Stimulated activated CD8-positive, alpha-beta memory T cell treated with anti-CD3 and anti-CD28 coated beads, Interleukin-15, amount 100 ng/mL, for 24 hours (primary cell): ENCODE results near the gene UBR7.

ENCODE experiments used
- DNase-seq: peaks from one replicate; pipeline ENCODE4 v3.0.0-alpha.2; 2020; ENCODE audit warnings: low read depth

The UBR7 gene

GRCh38 chr14:93249128-93249831 lies 42.2 kb downstream of the UBR7 start:
- no peak for DNase-seq

GRCh38 chr14:93262446-93262845 lies 55.4 kb downstream of the UBR7 start:
- no peak for DNase-seq

- DNase-seq: no peak
Observed at GRCh38 chr14:93263416-93263815, 56.4 kb downstream of the UBR7 start.

- no peak for DNase-seq
Observed at GRCh38 chr14:93266127-93266526, 59.1 kb downstream of the UBR7 start.

- DNase-seq: no peak
Observed at GRCh38 chr14:93267149-93267711, 60.2 kb downstream of the UBR7 start.

- DNase-seq: no peak
Observed at GRCh38 chr14:93268406-93268805, 61.4 kb downstream of the UBR7 start.

GRCh38 chr14:93269341-93270068 lies 62.4 kb downstream of the UBR7 start:
- DNase-seq: no peak

GRCh38 chr14:93271111-93271510 lies 64.1 kb downstream of the UBR7 start:
- DNase-seq: no peak

GRCh38 chr14:93274055-93274806 lies 67.2 kb downstream of the UBR7 start:
- no peak for DNase-seq

- no peak for DNase-seq
Observed at GRCh38 chr14:93276031-93276716, 69.1 kb downstream of the UBR7 start.
